GM21447 (cell line): ENCODE results near the gene LRRK1.
"Not testable (repeated sequence)": the region's sequence is repeated elsewhere in the genome, so short reads cannot be mapped to it uniquely, and the experiment has no call there.

ENCODE experiments used
- ATAC-seq: cut with Tn5 transposase; IDR thresholded peaks from one replicate; pipeline ENCODE4 v1.9.1; 2021; ENCODE audit not compliant: unreplicated experiment

Gene LRRK1

GRCh38 chr15:101066501-101067408 is 147.6 kb downstream of the LRRK1 start:
- no peak for ATAC-seq

- ATAC-seq, result no peak
Observed at GRCh38 chr15:101067660-101068522, 148.7 kb downstream of the LRRK1 start.

- no peak for ATAC-seq
Observed at GRCh38 chr15:101068523-101068960, 149.4 kb downstream of the LRRK1 start.

GRCh38 chr15:101068961-101069653 is 149.9 kb downstream of the LRRK1 start:
- ATAC-seq, result no peak

- no peak for ATAC-seq
Observed at GRCh38 chr15:101069654-101069973, 150.5 kb downstream of the LRRK1 start.

GRCh38 chr15:101070024-101070423 is 150.9 kb downstream of the LRRK1 start:
- ATAC-seq, result no peak

- ATAC-seq, result no peak
Observed at GRCh38 chr15:101070502-101071273, 151.5 kb downstream of the LRRK1 start.

- no peak for ATAC-seq
Observed at GRCh38 chr15:101071651-101072050, 152.5 kb downstream of the LRRK1 start.

- not testable (repeated sequence) for ATAC-seq
Observed at GRCh38 chr15:101072235-101072634, 153.1 kb downstream of the LRRK1 start.

- ATAC-seq, result not testable (repeated sequence)
Observed at GRCh38 chr15:101077806-101078668, 158.9 kb downstream of the LRRK1 start.

- ATAC-seq, result no peak
Observed at GRCh38 chr15:101078669-101079323, 159.6 kb downstream of the LRRK1 start.

GRCh38 chr15:101081900-101082299 is 162.7 kb downstream of the LRRK1 start:
- ATAC-seq, result no peak

GRCh38 chr15:101083336-101084045 is 164.3 kb downstream of the LRRK1 start:
- no peak for ATAC-seq

GRCh38 chr15:101084801-101085200 is 165.6 kb downstream of the LRRK1 start:
- ATAC-seq, result no peak

GRCh38 chr15:101085311-101085700 is 166.1 kb downstream of the LRRK1 start:
- no peak for ATAC-seq

GRCh38 chr15:101086394-101087171 is 167.4 kb downstream of the LRRK1 start:
- no peak for ATAC-seq

GRCh38 chr15:101087172-101087769 is 168.1 kb downstream of the LRRK1 start:
- ATAC-seq, result no peak
